OCI-LY7 (cell line): Measurements from ENCODE around the gene UBE3A. TPM values are rescaled to one million over a fixed set of nuclear protein-coding genes. Genes with fewer than 3 reads are reported as not detected.
"Not testable (repeated sequence)": the region's sequence is repeated elsewhere in the genome, so short reads cannot be mapped to it uniquely, and the experiment has no call there.

Experiments
- BruUV-seq: library from RNA; stranded (reverse); fragments of 400-500 nt; replicated peaks from 2 replicates; lab custom pipeline; 2021; lab: Mats Ljungman, UMichigan
- CTCF ChIA-PET: fragments of 300-600 bp; sonication (Branson Sonifier 250); formaldehyde crosslinking; loops from one replicate; lab custom pipeline; 2022; ENCODE audit warnings: antibody characterized with exemption; ENCODE audit not compliant: unreplicated experiment; lab: Charles Lee
- POLR2A ChIA-PET: fragments of 300-600 bp; sonication (Branson Sonifier 250); formaldehyde crosslinking; loops from one replicate; lab custom pipeline; 2022; ENCODE audit warnings: antibody characterized with exemption; lab: Charles Lee
- DNase-seq: peaks from one replicate; pipeline ENCODE4 v3.0.0-alpha.2; 2015; ENCODE audit warnings: low spot score
- H2AFZ ChIP-seq: fragments of 200-600 bp; sonication (generic), shearing (Covaris generic); 2 replicates; pipeline ENCODE4 v1.6.1; 2014; ENCODE audit warnings: mild to moderate bottlenecking, antibody characterized with exemption, low read length, moderate library complexity
- H3K27ac ChIP-seq: fragments of 200-600 bp; sonication (generic); 2 replicates; pipeline ENCODE4 v1.5.1; 2014; ENCODE audit warnings: mixed run types, low read depth, mild to moderate bottlenecking, moderate library complexity, low read length, inconsistent platforms; ENCODE audit not compliant: poor library complexity, severe bottlenecking
- H3K36me3 ChIP-seq: fragments of 200-600 bp; sonication (generic); 2 replicates; pipeline ENCODE4 v1.6.1; 2014; ENCODE audit warnings: mild to moderate bottlenecking, antibody characterized with exemption, low read length, moderate library complexity, mixed read lengths; ENCODE audit not compliant: insufficient read depth
- H3K4me1 ChIP-seq: fragments of 200-600 bp; sonication (generic); 2 replicates; pipeline ENCODE4 v1.5.1; 2014; ENCODE audit warnings: mild to moderate bottlenecking, low read length; ENCODE audit not compliant: insufficient read depth, poor library complexity, severe bottlenecking
- H3K4me2 ChIP-seq: fragments of 200-600 bp; sonication (generic); 2 replicates; pipeline ENCODE4 v1.6.1; 2014; ENCODE audit warnings: mild to moderate bottlenecking, low read length
- H3K4me3 ChIP-seq: fragments of 200-600 bp; sonication (generic); 2 replicates; pipeline ENCODE4 v1.5.1; 2014; ENCODE audit warnings: mild to moderate bottlenecking, low read depth, low read length; ENCODE audit not compliant: poor library complexity, severe bottlenecking
- H3K79me2 ChIP-seq: fragments of 200-600 bp; sonication (generic); 2 replicates; pipeline ENCODE4 v1.6.1; 2016; ENCODE audit warnings: low read depth, mild to moderate bottlenecking, low read length, moderate library complexity, mixed read lengths; ENCODE audit not compliant: insufficient read depth
- H3K9me2 ChIP-seq: fragments of 200-600 bp; sonication (generic); 2 replicates; pipeline ENCODE4 v1.6.1; 2016; ENCODE audit warnings: mild to moderate bottlenecking, low read length, mixed read lengths; ENCODE audit not compliant: insufficient read depth
- H3K9me3 ChIP-seq: fragments of 200-600 bp; sonication (generic); 2 replicates; pipeline ENCODE4 v1.6.1; 2014; ENCODE audit warnings: mild to moderate bottlenecking, mixed run types, low read length, mixed read lengths
- H4K20me1 ChIP-seq: fragments of 200-600 bp; sonication (generic); 2 replicates; pipeline ENCODE4 v1.6.1; 2014; ENCODE audit warnings: mild to moderate bottlenecking, antibody characterized with exemption, low read length, moderate library complexity, mixed read lengths; ENCODE audit not compliant: insufficient read depth
- EZH2phosphoT487 ChIP-seq: fragments of 200-600 bp; sonication (generic); IDR thresholded peaks from 2 replicates; pipeline ENCODE4 v1.6.1; 2018; ENCODE audit warnings: low read depth, borderline replicate concordance, mild to moderate bottlenecking, mixed run types, antibody characterized with exemption, low read length, moderate library complexity, mixed read lengths
- intact Hi-C: fragments of 100-400 bp; cut with micrococcal nuclease; formaldehyde crosslinking; loops from one replicate; pipeline ENCODE4 v1.10.0; 2022; ENCODE audit not compliant: unreplicated experiment
- total RNA-seq, 2 experiments: library from RNA; depleted of rRNA in 1 of 2; stranded (reverse); fragments of >200 nt in 1 of 2; shearing (Covaris generic) in 1 of 2; gene quantifications; 2 replicates each; pipeline ENCODE4 v1.2.3, GENCODE V29; 2014 to 2022
- TF ChIP-seq, protein P1 (sequence below): fragments of 200-600 bp; sonication (generic); conservative IDR thresholded peaks from 2 replicates; pipeline ENCODE4 v1.5.1; 2014; ENCODE audit warnings: mild to moderate bottlenecking, antibody characterized with exemption, low read length, moderate library complexity, mixed read lengths

Gene UBE3A
- total RNA-seq, 2 experiments from 2014 or later: 95.9 to 158 TPM

DNA sequence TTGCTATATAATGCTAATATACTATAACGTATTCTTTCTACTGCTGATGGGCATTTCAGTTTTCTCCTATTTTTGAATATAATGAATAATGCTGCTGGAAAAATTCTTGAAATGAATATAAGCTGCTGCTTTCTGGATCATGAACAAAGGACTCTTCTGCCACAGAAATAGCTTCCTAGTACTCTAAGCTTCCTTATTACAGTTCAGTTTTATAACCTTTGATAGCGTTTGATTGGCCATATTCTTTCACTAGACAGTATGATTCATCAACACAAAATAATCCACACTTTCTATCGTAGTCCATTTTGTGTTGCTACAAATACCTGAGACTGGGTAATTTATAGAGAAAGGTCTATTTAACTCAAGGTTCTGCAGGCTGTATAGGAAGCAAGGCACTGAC is 16.4 kb upstream of the UBE3A start:
- no peak for DNase-seq
- BruUV-seq: no TSS peak

DNA sequence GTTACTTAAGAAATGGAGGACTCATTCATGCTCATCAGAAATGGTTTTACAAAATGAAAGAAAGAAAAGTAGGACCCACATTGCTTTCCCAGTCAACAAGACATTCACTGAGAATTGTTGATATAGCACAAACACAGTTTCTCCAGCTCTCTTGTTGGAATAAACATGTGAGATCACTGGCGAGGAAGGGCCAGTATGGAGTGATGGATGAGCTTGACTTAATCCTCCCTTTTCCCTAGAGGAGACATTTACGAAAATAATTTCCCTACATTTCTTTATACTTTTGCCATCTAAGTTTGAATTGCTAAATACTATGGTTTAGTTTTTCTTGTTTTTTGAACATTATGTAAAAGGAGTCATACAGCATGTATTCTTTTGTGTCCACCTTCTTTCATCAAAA is 15.9 kb upstream of the UBE3A start:
- DNase-seq: no peak
- H4K20me1 ChIP-seq: no peaks in the 10 kb centered on the region
- BruUV-seq: no TSS peak
- H3K36me3 ChIP-seq: no peaks in the 10 kb centered on the region
- H3K9me3 ChIP-seq: peaks cover 9% of the 10 kb centered on the region
- no peak overlapping the region for H2AFZ ChIP-seq
- no peaks in the 10 kb centered on the region for H3K4me1 ChIP-seq
- intact Hi-C loops: no loop called here
- no peaks in the 10 kb centered on the region for H3K9me2 ChIP-seq
- H3K79me2 ChIP-seq: no peaks in the 10 kb centered on the region
- no peak overlapping the region for H3K4me3 ChIP-seq
- no peak overlapping the region for H3K27ac ChIP-seq
- ChIA-PET POLR2A (interaction anchor here (1.0 kb wide), 1 partner anchor 15 kb away, joined by 3 read pairs; no protein-coding TSS in a partner anchor), CTCF (no interaction called here)
- TF ChIP-seq, protein P1, sequence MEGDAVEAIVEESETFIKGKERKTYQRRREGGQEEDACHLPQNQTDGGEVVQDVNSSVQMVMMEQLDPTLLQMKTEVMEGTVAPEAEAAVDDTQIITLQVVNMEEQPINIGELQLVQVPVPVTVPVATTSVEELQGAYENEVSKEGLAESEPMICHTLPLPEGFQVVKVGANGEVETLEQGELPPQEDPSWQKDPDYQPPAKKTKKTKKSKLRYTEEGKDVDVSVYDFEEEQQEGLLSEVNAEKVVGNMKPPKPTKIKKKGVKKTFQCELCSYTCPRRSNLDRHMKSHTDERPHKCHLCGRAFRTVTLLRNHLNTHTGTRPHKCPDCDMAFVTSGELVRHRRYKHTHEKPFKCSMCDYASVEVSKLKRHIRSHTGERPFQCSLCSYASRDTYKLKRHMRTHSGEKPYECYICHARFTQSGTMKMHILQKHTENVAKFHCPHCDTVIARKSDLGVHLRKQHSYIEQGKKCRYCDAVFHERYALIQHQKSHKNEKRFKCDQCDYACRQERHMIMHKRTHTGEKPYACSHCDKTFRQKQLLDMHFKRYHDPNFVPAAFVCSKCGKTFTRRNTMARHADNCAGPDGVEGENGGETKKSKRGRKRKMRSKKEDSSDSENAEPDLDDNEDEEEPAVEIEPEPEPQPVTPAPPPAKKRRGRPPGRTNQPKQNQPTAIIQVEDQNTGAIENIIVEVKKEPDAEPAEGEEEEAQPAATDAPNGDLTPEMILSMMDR: no peak
- no peak for TF ChIP-seq EZH2phosphoT487
- H3K4me2 ChIP-seq: no peak overlapping the region

More for the DNA sequence above, 16.4 kb upstream of the UBE3A start:
- no peak overlapping the region for H3K4me3 ChIP-seq
- H3K27ac ChIP-seq: no peak overlapping the region
- ChIA-PET POLR2A (interaction anchor here (0.6 to 1.0 kb wide), 2 partner anchors 15 to 637 kb away, joined by 3 read pairs; no protein-coding TSS in a partner anchor), CTCF (no interaction called here)
- peaks cover 9% of the 10 kb centered on the region for H3K9me3 ChIP-seq
- no peak overlapping the region for H2AFZ ChIP-seq
- no peaks in the 10 kb centered on the region for H3K79me2 ChIP-seq
- intact Hi-C loops: no loop called here
- no peaks in the 10 kb centered on the region for H3K9me2 ChIP-seq
- H3K4me1 ChIP-seq: no peaks in the 10 kb centered on the region
- TF ChIP-seq EZH2phosphoT487: no peak
- TF ChIP-seq, protein P1: no peak
- H4K20me1 ChIP-seq: no peaks in the 10 kb centered on the region
- H3K36me3 ChIP-seq: no peaks in the 10 kb centered on the region
- H3K4me2 ChIP-seq: no peak overlapping the region

- H3K36me3 ChIP-seq, H2AFZ ChIP-seq, H3K79me2 ChIP-seq, H3K9me3 ChIP-seq, H4K20me1 ChIP-seq, H3K4me3 ChIP-seq, DNase-seq, H3K27ac ChIP-seq, CTCF ChIA-PET, BruUV-seq, H3K4me2 ChIP-seq, intact Hi-C loops, H3K9me2 ChIP-seq, H3K4me1 ChIP-seq: not testable (repeated sequence)
- POLR2A ChIA-PET: interaction anchor here (1.0 to 1.4 kb wide), 2 partner anchors 12 to 198 kb away, joined by 3 to 7 read pairs; no protein-coding TSS in a partner anchor
Measured at GRCh38 chr15:25453246-25453645, 14.4 kb upstream of the UBE3A start.
